ENCODE measurements around the gene VSIG10. TPM values are rescaled to one million over a fixed set of nuclear protein-coding genes. Genes with fewer than 3 reads are reported as not detected.

The VSIG10 gene
- total and polyA plus RNA-seq, 2 of the 13 experiments (the other 11 are each of a cell fraction or from before 2014, with no cell fraction given) = 25.6 to 42.5 TPM

DNA sequence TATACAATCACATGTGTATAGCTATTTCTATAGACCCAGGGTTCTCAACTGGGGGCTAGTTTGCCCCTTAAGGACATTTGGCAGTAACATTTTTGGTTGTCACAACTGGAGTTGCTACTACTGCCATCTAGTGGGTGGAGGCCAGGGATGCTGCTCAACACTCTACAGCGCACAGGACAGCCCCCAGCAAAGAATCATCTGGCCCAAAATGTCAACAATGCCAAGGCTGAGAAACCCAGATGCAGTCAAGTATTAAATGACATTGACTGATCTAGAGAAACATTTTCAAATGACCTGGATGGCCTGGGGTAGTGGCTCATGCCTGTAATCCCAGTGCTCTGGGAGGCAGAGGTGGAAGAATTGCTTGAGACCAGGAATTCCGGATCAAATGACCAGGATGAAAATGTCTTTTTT is 48.7 kb downstream of the VSIG10 start (continued):
- TF ChIP-seq, protein P1, sequence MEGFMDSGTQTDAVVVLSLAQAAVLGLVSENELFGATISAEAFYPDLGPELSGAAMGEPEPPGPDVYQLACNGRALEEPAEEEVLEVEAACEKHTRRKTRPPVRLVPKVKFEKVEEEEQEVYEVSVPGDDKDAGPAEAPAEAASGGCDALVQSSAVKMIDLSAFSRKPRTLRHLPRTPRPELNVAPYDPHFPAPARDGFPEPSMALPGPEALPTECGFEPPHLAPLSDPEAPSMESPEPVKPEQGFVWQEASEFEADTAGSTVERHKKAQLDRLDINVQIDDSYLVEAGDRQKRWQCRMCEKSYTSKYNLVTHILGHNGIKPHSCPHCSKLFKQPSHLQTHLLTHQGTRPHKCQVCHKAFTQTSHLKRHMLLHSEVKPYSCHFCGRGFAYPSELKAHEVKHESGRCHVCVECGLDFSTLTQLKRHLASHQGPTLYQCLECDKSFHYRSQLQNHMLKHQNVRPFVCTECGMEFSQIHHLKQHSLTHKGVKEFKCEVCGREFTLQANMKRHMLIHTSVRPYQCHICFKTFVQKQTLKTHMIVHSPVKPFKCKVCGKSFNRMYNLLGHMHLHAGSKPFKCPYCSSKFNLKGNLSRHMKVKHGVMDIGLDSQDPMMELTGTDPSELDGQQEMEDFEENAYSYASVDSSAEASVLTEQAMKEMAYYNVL (CRISPR knock-in tag; IDR thresholded peaks at IDR 0.05; ENCODE audit: borderline replicate concordance) = no peak
- TF ChIP-seq ZNF253 (CRISPR knock-in tag; IDR thresholded peaks at IDR 0.05; ENCODE audit: borderline replicate concordance) (no peak), HNRNPLL (IDR thresholded peaks at IDR 0.05; ENCODE audit: low read depth, low read length, poor library complexity, severe bottlenecking) (no peak), RBFOX2 (IDR thresholded peaks at IDR 0.05; ENCODE audit: low read depth, low read length) (no peak), ZNF142 (CRISPR knock-in tag; IDR thresholded peaks at IDR 0.05) (no peak), DMTF1 (CRISPR knock-in tag; IDR thresholded peaks at IDR 0.05) (no peak), CBX1 (IDR thresholded peaks at IDR 0.05; ENCODE audit: low read depth) (no peak), POGZ (CRISPR knock-in tag; IDR thresholded peaks at IDR 0.05) (peak; percentile 74), CEBPG (CRISPR knock-in tag; IDR thresholded peaks at IDR 0.05) (peak; percentile 2; the same call in 1 of the 2 replicates), ZNF484 (CRISPR knock-in tag; IDR thresholded peaks at IDR 0.05; ENCODE audit: borderline replicate concordance, low read depth) (no peak), SPEN (CRISPR knock-in tag; IDR thresholded peaks at IDR 0.05; ENCODE audit: low read depth) (no peak), NRL (CRISPR knock-in tag; IDR thresholded peaks at IDR 0.05; ENCODE audit: borderline replicate concordance) (no peak), ZNF124 (CRISPR knock-in tag; IDR thresholded peaks at IDR 0.05) (no peak), CTCF (CRISPR knock-in tag; IDR thresholded peaks at IDR 0.05) (peak; percentile 81), CC2D1A (CRISPR knock-in tag; IDR thresholded peaks at IDR 0.05) (no peak), ZNF567 (CRISPR knock-in tag; IDR thresholded peaks at IDR 0.05; ENCODE audit: borderline replicate concordance) (no peak)
- TF ChIP-seq, protein P2, sequence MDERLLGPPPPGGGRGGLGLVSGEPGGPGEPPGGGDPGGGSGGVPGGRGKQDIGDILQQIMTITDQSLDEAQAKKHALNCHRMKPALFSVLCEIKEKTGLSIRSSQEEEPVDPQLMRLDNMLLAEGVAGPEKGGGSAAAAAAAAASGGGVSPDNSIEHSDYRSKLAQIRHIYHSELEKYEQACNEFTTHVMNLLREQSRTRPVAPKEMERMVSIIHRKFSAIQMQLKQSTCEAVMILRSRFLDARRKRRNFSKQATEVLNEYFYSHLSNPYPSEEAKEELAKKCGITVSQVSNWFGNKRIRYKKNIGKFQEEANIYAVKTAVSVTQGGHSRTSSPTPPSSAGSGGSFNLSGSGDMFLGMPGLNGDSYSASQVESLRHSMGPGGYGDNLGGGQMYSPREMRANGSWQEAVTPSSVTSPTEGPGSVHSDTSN (CRISPR knock-in tag; IDR thresholded peaks at IDR 0.05) = no peak
